ENCODE results near the gene ESRP2.

Gene ESRP2

GRCh38 chr16:68227183-68227793 is 8.6 kb downstream of the ESRP2 start:
- TF ChIP-seq FOXP2 (optimal IDR thresholded peaks at IDR 0.05; ENCODE audit: borderline replicate concordance, extremely low read depth, extremely low read length, insufficient read depth), result no peak
- no peak for TF ChIP-seq REST (IDR thresholded peaks at IDR 0.05; ENCODE audit: insufficient read depth in 1 of 2, low read depth in 2 of 2, low read length in 2 of 2)
- no peak for TF ChIP-seq SIN3A (IDR thresholded peaks at IDR 0.05; ENCODE audit: borderline replicate concordance, insufficient read depth, low read length)
- TF ChIP-seq POLR2AphosphoS5 (IDR thresholded peaks at IDR 0.05; ENCODE audit: low read depth, low read length), result no peak
- no peak for TF ChIP-seq TAF1 (IDR thresholded peaks at IDR 0.05; ENCODE audit: borderline replicate concordance, insufficient read depth, low read length)

- TF ChIP-seq SIN3A (IDR thresholded peaks at IDR 0.05; ENCODE audit: borderline replicate concordance, insufficient read depth, low read length), result no peak
- no peak for TF ChIP-seq FOXP2 (optimal IDR thresholded peaks at IDR 0.05; ENCODE audit: borderline replicate concordance, extremely low read depth, extremely low read length, insufficient read depth)
Measured at GRCh38 chr16:68226116-68226515, 9.8 kb downstream of the ESRP2 start.

GRCh38 chr16:68223072-68223471 is 12.9 kb downstream of the ESRP2 start:
- no peak for TF ChIP-seq POLR2AphosphoS5 (IDR thresholded peaks at IDR 0.05; ENCODE audit: low read depth, low read length)
- TF ChIP-seq REST (IDR thresholded peaks at IDR 0.05; ENCODE audit: insufficient read depth in 1 of 2, low read depth in 2 of 2, low read length in 2 of 2), result no peak
- no peak for TF ChIP-seq SIN3A (IDR thresholded peaks at IDR 0.05; ENCODE audit: borderline replicate concordance, insufficient read depth, low read length)
- TF ChIP-seq FOXP2 (optimal IDR thresholded peaks at IDR 0.05; ENCODE audit: borderline replicate concordance, extremely low read depth, extremely low read length, insufficient read depth), result no peak
- no peak for TF ChIP-seq TAF1 (IDR thresholded peaks at IDR 0.05; ENCODE audit: borderline replicate concordance, insufficient read depth, low read length)

- TF ChIP-seq FOXP2 (optimal IDR thresholded peaks at IDR 0.05; ENCODE audit: borderline replicate concordance, extremely low read depth, extremely low read length, insufficient read depth) (no peak), TAF1 (IDR thresholded peaks at IDR 0.05; ENCODE audit: borderline replicate concordance, insufficient read depth, low read length) (no peak), REST (IDR thresholded peaks at IDR 0.05; ENCODE audit: insufficient read depth in 1 of 2, low read depth in 2 of 2, low read length in 2 of 2) (no peak), POLR2AphosphoS5 (IDR thresholded peaks at IDR 0.05; ENCODE audit: low read depth, low read length) (no peak), SIN3A (IDR thresholded peaks at IDR 0.05; ENCODE audit: borderline replicate concordance, insufficient read depth, low read length) (no peak)
Measured at GRCh38 chr16:68219725-68220351, 16.1 kb downstream of the ESRP2 start.

GRCh38 chr16:68217506-68217905 is 18.4 kb downstream of the ESRP2 start:
- TF ChIP-seq FOXP2 (optimal IDR thresholded peaks at IDR 0.05; ENCODE audit: borderline replicate concordance, extremely low read depth, extremely low read length, insufficient read depth), result no peak
- no peak for TF ChIP-seq POLR2AphosphoS5 (IDR thresholded peaks at IDR 0.05; ENCODE audit: low read depth, low read length)
- no peak for TF ChIP-seq TAF1 (IDR thresholded peaks at IDR 0.05; ENCODE audit: borderline replicate concordance, insufficient read depth, low read length)
- TF ChIP-seq REST (IDR thresholded peaks at IDR 0.05; ENCODE audit: insufficient read depth in 1 of 2, low read depth in 2 of 2, low read length in 2 of 2), result no peak
- no peak for TF ChIP-seq SIN3A (IDR thresholded peaks at IDR 0.05; ENCODE audit: borderline replicate concordance, insufficient read depth, low read length)

Measured in PFSK-1 (cell line).